Stimulated activated CD4-positive, alpha-beta T cell treated with anti-CD3 and anti-CD28 coated beads, Interleukin-4, amount 100 ng/mL, for 48 hours (primary cell): ENCODE data around the gene HIPK2.

Experiments used
- DNase-seq, 2 donors: peaks; one replicate each; pipeline ENCODE4 v3.0.0-alpha.2; 2020; ENCODE audit warnings: low read depth in 2 of 2

HIPK2 gene

DNA sequence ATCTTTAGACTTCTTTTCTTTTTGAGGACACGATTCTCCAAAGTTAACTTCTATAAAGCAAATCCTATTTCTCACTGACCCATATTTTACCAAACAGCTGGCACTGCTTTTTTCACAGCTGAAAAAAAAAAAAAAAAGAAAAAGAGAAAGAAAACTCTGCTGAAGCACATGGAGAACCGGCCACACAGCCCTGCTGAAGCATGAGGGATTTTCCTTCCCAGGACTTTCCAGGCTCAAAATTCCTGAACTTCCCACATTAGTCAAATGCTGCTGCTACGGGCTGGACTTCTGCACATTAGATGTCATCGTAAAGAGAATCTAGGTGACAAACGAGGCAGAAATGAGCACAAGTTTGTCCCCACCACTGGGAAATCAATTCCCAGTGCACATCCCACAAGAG lies 25.2 kb downstream of the HIPK2 start:
- no peak for DNase-seq

GRCh38 chr7:139752148-139752547 lies 25.6 kb downstream of the HIPK2 start:
- DNase-seq, result no peak

GRCh38 chr7:139750459-139751095 lies 27.2 kb downstream of the HIPK2 start:
- no peak for DNase-seq

DNA sequence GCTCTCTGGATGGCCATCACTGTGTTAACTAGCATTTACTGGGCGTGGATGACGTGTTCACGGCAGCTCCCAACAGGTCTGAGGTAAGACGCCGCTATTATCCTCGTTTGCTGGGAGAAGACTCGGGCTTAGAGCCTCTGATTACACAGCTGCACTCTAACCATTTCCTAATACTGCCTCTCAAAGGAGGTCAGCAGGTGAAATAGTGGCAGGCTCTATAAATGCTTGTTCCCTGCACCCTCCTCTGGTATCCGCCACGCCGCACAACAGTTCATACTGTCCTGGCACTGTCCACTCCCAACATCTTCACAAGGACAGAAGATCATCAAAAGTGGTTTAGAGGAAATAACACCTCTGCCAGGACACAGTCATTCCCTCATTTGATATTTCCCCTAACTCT lies 28.3 kb downstream of the HIPK2 start:
- no peak for DNase-seq

DNA sequence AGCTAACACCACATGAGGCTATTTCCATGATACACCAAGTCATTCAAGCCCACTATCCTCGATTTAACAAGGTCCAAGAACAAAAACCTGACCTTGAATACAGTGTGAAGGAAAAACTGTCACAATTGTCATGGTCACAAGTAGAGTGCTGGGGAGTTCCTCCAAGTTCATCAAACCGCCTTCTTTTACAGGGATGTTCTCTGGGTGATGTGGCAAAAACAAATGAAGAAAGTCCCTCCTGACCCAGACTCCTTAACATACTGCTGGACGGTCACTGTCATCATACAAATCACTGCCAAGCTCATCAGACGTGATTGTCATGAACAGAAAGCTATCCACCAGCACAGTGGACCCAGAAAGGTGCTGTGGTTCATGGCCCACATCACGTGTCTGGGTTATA lies 28.9 kb downstream of the HIPK2 start:
- no peak for DNase-seq

DNA sequence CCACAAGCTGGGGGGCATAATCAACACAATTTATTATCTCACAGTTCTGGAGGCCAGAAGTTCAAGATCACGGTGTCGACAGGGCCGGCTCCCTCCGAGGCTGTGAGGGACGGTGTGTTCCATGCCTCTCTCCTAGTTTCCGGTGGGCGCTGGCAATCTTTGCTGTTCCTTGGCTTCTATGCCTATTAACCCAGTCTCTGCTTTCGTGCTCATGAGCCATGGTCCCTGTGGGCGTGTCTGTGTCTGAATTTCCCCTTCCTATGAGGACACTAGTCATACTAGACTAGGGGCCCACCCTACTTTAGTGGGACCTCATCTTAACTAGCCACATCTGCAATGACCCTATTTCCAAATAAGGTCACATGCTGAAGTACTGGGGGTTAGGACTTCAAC lies 29.4 kb downstream of the HIPK2 start:
- DNase-seq, result no peak

DNA sequence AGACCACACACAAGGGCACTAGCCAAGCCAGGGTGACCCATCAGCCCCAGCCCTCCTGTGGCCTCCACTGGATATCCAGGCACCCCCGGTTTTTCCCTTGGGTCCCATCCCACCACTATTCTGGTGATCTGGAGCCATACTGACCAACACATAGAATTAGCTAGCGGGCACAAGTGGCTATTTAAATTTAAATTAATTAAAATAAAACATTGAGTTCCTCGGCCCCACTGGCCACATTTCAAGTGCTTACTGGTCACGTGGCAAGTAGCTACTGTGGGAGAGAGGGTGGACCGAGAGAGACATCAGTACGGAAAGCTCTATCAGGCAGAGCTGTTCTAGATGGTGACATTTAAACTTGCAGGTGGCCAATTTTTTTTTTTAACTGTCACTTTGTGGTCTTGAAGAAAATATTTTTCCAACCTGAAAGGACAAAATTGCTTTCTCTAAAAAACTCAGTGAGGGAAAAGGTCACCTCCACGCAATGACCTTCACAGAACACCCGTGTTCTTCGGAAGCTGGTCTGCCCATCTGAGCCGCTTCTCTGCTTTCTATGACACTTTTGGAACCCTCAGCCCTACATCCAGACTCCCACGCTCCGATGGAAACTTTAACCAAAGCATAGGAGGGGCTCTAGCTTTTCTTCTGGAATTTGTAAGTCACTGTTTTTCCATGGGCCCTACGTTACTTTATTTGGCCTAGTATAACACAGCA lies 30.0 kb downstream of the HIPK2 start:
- DNase-seq, result no peak

DNA sequence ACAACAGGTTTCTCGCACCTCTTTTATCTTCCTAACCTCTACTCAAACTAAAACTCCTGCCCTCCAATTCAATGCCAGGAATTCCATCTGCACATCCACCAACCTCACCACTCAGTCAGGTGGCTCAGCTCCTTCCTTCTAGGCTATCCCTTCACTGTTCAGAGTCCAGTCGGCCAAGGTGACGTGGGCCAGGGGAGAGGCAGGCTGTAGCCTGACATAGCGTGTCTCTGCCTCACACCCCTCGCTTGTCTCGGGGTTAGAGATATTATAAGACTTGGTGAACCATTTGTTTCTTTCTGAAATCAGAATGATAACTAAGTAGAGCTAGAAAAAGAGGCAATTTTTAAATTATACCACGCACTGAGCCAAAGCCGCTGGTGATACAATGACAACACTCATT lies 31.1 kb downstream of the HIPK2 start:
- DNase-seq, result no peak

DNA sequence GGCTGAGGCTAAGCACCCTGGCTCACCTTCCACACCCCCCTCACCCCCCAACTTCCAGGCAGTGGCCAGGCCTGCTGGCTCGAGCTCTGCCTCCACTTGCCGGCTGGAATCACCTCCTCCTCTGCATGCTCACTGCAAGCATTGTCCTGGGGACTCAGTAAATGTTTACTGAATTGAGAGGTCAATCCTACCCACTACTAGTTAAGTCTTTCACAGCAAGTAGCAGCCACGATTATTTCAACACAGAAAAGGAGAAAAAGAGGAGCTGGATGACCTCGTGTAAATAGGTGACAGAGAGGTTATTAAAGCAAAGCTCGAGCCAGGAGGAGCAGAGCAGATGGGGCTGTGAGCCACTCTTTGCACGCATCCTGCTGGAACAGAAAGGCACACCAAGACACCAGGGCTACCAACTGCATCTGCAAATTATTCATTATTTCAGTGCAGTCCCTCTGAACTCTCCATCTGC lies 32.1 kb downstream of the HIPK2 start:
- DNase-seq, result no peak

DNA sequence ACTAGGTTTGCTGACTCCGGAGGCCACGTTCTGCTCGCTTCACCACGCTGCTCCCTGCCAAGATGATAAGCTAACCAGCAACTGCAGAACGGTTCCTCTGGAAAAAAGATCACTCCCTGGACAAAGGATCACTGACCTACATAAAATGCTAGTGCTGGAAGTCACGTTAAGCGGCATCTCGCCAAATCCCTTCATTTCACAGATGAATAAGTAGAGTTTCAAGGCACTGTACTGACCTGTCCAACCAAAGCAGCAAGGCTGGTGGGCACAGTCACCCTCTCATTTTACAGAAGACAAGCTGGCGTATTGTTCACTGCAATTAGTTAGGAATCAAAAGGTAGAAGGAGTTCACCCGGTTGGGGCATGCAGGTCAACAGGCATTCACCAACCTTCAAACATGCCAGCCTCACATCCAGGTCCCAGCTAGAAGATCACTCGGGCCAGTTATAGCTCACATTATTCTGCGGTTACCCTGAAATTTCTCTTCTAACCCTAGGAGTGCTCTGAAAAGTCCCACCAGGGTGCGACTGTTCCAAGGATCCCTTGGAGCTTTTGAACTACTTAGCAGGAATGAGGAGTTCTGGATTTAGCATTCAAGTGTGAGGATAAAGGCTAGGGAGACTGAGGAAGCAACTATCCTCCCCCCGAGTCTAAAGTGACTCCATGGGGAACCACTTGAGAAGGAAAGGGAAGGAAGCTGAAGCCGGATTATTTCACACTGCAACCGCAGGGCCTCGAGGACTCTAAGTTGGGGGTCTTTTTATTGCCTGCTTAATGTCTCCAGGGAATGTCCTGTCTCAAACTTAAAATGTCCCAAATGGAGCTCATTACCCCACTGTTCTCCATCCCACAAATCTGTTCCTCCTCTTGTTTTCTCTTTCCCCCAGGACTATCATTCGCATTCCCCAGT lies 32.8 kb downstream of the HIPK2 start:
- DNase-seq, result no peak

DNA sequence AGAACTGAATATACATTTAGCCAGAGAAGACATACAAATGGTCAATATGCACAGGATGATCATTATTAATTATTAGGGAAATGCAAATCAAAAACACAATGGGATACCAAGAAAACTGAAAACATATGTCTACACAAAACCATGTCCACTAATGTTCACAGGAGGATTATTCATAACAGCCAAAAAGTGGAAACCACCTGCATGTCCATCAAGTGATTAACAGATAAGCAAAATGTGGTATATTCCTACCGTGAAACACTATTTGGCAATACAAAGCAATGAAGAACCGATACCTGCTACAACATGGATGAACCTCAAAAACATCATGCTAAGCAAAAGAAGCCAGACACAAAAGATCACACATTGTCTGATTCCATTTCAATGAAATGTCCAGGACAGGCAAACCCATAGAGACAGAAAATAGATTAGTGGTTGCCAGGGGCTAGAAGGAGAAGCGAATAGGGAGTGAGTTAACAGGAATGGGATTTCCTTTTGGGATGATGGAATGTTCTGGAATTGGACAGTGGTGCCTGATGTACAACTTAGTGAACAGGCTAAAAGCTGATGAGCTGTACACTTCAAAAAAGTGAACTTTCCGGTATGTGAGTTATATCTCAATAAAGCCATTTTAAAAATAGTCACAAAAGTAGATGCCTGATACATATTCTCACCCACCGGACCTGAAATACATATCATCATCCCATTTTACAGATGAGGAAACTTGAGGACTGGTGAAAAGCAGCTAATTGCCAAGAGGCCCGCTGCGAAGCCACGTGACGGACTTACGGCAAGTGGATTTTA lies 33.6 kb downstream of the HIPK2 start:
- no peak for DNase-seq

GRCh38 chr7:139743267-139743966 lies 34.4 kb downstream of the HIPK2 start:
- no peak for DNase-seq

DNA sequence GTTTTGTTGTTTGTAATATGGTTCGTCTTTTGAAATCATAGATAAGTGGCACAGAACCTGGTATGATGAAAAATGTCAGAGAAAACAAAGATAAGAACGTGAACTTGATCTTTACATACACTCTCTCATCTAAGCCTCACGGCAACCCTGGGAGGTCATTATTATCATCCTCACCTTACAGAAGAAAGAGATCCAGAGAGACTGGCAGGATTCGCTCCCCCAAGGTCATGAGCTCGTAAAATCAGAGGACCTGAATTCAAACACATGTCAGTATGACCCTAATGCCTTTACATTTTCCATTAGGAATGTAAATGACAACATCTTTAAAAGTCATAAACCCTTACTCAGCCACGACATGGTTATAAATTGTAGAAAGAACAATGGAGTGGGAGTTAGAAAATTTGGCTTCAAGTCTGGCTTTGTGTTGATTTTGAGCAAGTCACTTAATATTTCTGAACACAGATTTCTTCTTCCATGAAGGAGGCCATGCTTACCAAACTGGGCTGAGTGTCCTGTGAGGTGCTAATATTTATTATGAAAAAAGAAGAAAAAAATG lies 35.9 kb downstream of the HIPK2 start:
- no peak for DNase-seq

GRCh38 chr7:139741239-139741638 lies 36.6 kb downstream of the HIPK2 start:
- DNase-seq, result no peak

- no peak for DNase-seq
These were observed 37.8 kb downstream of the HIPK2 start for GRCh38 chr7:139739863-139740597.

DNA sequence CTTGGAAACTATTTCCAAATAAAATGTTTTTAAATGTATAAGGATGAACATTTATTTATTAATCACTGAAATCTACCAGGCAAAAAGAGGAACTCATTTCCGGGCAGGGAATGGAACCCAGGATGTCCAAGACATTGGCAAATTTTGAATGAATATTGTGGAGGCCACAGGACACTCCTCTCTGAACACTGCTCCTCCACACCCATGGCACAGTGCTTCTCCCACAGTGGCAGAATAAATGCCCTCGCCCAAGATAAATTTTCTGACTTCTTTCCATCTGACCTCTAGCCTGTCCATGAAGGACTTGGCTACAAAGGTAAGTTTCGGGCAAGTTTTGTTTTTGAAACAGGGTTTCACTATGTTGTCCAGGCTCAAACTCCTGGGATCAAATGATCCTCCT lies 39.0 kb downstream of the HIPK2 start:
- DNase-seq, result no peak

DNA sequence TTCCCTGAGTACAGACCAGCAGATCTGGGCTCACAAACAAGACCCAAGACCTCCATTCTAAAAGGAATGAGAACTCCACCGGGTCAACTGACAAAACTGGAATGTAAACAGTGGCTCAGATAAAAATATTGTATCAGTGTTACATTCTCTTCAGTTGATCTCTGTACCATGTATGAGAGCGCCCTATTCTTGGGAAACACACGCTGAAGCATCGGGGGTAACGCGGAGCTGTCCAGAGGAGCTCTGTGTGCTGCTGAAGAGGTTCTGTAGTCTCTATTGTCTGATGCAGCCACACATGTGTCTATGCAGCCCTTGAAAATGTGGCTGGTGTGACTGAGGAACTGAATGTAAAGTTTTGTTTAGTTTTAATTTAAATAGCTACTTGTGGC lies 39.7 kb downstream of the HIPK2 start:
- no peak for DNase-seq

GRCh38 chr7:139737221-139738100 lies 40.3 kb downstream of the HIPK2 start:
- DNase-seq, result peak in 1 of 2 donors; percentile 12
